Measurements from ENCODE around the gene MAN2B2. TPM values are rescaled to one million over a fixed set of nuclear protein-coding genes. Genes with fewer than 3 reads are reported as not detected.

The MAN2B2 gene
- total RNA-seq, 4 donors from 2014 or later: 23.1 to 41.2 (median 32.5) TPM

GRCh38 chr4:6527683-6528595 is 47.0 kb upstream of the MAN2B2 start:
- Histone ChIP-seq H3K27me3 (no peaks in the 10 kb centered on the region), H3K4me3 (no peak overlapping the region), H3K36me3 (no peaks in the 10 kb centered on the region), H3K27ac (no peak overlapping the region), H3K9me3 (no peaks in the 10 kb centered on the region), H3K4me1 (no peaks in the 10 kb centered on the region)
- DNase-seq: no peak
- TF ChIP-seq POLR2A (IDR thresholded peaks at IDR 0.05) (no peak), CTCF (IDR thresholded peaks at IDR 0.05) (no peak)

GRCh38 chr4:6529021-6529420 is 46.0 kb upstream of the MAN2B2 start:
- H3K4me3 ChIP-seq: no peak overlapping the region
- DNase-seq: no peak

GRCh38 chr4:6530301-6530700 is 44.7 kb upstream of the MAN2B2 start:
- TF ChIP-seq CTCF (IDR thresholded peaks at IDR 0.05) (no peak), POLR2A (IDR thresholded peaks at IDR 0.05) (no peak)
- H3K9me3 ChIP-seq: no peaks in the 10 kb centered on the region
- H3K27me3 ChIP-seq: no peaks in the 10 kb centered on the region
- no peak for DNase-seq
- no peak overlapping the region for H3K27ac ChIP-seq
- no peaks in the 10 kb centered on the region for H3K36me3 ChIP-seq
- no peak overlapping the region for H3K4me3 ChIP-seq
- no peaks in the 10 kb centered on the region for H3K4me1 ChIP-seq

More at GRCh38 chr4:6529021-6529420, 46.0 kb upstream of the MAN2B2 start:
- Histone ChIP-seq H3K4me1 (no peaks in the 10 kb centered on the region), H3K27ac (no peak overlapping the region), H3K36me3 (no peaks in the 10 kb centered on the region), H3K9me3 (no peaks in the 10 kb centered on the region), H3K27me3 (no peaks in the 10 kb centered on the region)
- TF ChIP-seq POLR2A (IDR thresholded peaks at IDR 0.05): no peak
- TF ChIP-seq CTCF (IDR thresholded peaks at IDR 0.05): no peak

- no peak for TF ChIP-seq POLR2A (IDR thresholded peaks at IDR 0.05)
These were observed 44.0 kb upstream of the MAN2B2 start for GRCh38 chr4:6530964-6531363.

GRCh38 chr4:6532102-6532501 is 42.9 kb upstream of the MAN2B2 start:
- Histone ChIP-seq H3K27me3 (no peaks in the 10 kb centered on the region), H3K4me1 (no peaks in the 10 kb centered on the region), H3K4me3 (no peak overlapping the region), H3K9me3 (no peaks in the 10 kb centered on the region), H3K36me3 (no peaks in the 10 kb centered on the region), H3K27ac (no peak overlapping the region)
- TF ChIP-seq CTCF (IDR thresholded peaks at IDR 0.05): no peak
- TF ChIP-seq POLR2A (IDR thresholded peaks at IDR 0.05): no peak
- no peak for DNase-seq

More at GRCh38 chr4:6530964-6531363, 44.0 kb upstream of the MAN2B2 start:
- H3K36me3 ChIP-seq: no peaks in the 10 kb centered on the region
- no peaks in the 10 kb centered on the region for H3K9me3 ChIP-seq
- H3K4me3 ChIP-seq: no peak overlapping the region
- no peaks in the 10 kb centered on the region for H3K4me1 ChIP-seq
- no peak overlapping the region for H3K27ac ChIP-seq
- no peaks in the 10 kb centered on the region for H3K27me3 ChIP-seq
- DNase-seq: no peak

GRCh38 chr4:6532658-6533057 is 42.3 kb upstream of the MAN2B2 start:
- Histone ChIP-seq H3K4me1 (no peaks in the 10 kb centered on the region), H3K4me3 (no peak overlapping the region), H3K27ac (no peak overlapping the region), H3K36me3 (no peaks in the 10 kb centered on the region), H3K9me3 (no peaks in the 10 kb centered on the region), H3K27me3 (no peaks in the 10 kb centered on the region)
- no peak for TF ChIP-seq CTCF (IDR thresholded peaks at IDR 0.05)
- TF ChIP-seq POLR2A (IDR thresholded peaks at IDR 0.05): no peak
- DNase-seq: no peak
